Epithelial cell of esophagus (primary cell): Measurements from ENCODE around the gene ADAMTS17.

Experiments
- DNase-seq: peaks from one replicate; pipeline ENCODE4 v3.0.0; 2010; ENCODE audit warnings: low read depth
- H3K4me3 ChIP-seq: 2 replicates; pipeline ENCODE4 v1.5.1; 2011; ENCODE audit warnings: mild to moderate bottlenecking, low read length, control low read depth
- CTCF ChIP-seq: IDR thresholded peaks from 2 replicates; pipeline ENCODE4 v1.5.1; 2011; ENCODE audit warnings: low read depth, mild to moderate bottlenecking, low read length, control low read depth, inconsistent platforms; ENCODE audit not compliant: insufficient read depth; ENCODE audit errors: missing control alignments

The ADAMTS17 gene

GRCh38 chr15:99954361-99955180 lies 387.2 kb downstream of the ADAMTS17 start:
- H3K4me3 ChIP-seq: no peak overlapping the region
- no peak for TF ChIP-seq CTCF
- no peak for DNase-seq

DNA sequence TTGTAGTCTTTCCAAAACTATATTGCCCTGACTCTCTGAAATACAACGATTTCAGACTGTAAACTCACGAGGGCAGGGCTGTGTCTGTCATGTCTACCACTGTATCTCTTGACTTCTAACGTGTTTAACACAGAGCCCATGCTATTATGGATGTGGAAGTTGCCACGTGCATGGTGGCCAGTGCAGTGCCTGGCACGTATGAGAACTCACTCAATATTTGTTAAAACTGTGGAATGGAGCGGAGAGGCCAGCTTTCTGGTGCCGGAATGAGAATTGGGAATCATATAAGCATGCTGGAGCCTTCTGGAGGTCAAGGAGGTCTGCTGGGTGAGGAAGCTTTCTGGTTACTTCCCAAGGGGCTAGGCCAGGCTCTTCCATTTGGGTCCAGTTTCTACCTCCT lies 387.9 kb downstream of the ADAMTS17 start:
- no peak for TF ChIP-seq CTCF
- H3K4me3 ChIP-seq: no peak overlapping the region
- no peak for DNase-seq

GRCh38 chr15:99951511-99951910 lies 390.3 kb downstream of the ADAMTS17 start:
- DNase-seq: no peak
- TF ChIP-seq CTCF: no peak

DNA sequence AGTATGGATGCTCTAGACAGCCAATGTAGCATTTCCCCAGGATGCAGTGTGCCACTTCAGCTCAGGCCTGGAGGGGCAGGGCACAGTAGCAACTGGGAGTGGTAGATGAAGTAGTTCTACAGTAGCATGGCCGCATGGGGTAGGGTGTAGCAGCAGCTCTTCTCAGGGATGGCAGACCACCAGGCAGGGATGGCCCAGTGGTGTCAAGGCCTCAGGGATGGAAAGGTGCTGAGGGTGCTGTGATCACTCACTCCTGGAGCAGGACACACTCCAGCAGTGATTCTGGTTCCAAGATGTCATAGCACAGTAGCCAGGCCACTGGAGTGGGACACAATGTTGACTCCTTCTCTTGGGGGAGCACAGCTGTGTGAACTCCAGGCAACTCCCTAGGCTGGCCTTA lies 397.6 kb downstream of the ADAMTS17 start:
- DNase-seq: no peak
- no peak for TF ChIP-seq CTCF
- no peak overlapping the region for H3K4me3 ChIP-seq

More at GRCh38 chr15:99951511-99951910, 390.3 kb downstream of the ADAMTS17 start:
- H3K4me3 ChIP-seq: no peak overlapping the region

- no peak for DNase-seq
- TF ChIP-seq CTCF: no peak
- H3K4me3 ChIP-seq: no peak overlapping the region
These were observed 398.3 kb downstream of the ADAMTS17 start for GRCh38 chr15:99943466-99943865.

DNA sequence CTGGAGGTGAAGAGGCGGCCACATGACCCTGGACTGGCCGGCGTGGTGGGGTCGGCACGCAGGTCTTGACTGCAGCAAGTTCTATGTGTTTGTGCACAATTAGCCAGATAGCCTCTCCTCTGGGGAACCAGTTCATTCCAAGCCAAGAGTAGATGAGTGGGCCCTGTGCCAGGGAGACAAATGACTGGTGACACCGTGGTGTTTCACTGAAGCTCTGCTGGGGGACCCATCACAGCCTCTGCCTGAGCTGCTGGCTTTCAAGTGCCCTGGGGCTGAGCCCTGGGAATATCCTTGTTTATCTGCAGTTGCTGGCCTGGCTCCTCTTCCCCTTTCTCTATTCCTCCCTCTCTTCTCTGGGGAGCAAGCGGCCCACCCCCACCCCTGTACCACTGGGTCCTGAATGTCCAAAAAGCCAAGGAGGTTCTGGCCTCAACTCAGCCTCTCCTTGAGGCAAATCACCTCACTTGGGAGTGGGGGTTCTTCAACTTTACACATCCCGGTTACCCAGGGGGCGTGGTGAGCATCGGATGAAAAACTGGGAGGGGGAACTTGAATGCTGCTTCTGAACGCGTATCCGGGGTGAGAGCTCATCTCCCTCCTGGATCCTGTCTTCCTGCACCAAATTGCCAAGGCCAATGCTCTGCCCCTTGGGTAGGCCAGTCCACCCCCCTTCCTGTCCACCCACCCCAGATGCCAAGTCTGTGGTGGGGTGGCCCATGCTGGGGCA lies 408.9 kb downstream of the ADAMTS17 start:
- H3K4me3 ChIP-seq: no peak overlapping the region
- no peak for TF ChIP-seq CTCF
- DNase-seq: no peak
